Right lobe of liver (tissue), 4 donors: ENCODE data around the gene OAF.

ENCODE experiments used
- POLR2A ChIP-seq: fragments of 450-650 bp; IDR thresholded peaks from one replicate; pipeline ENCODE4 v1.6.1; 2017; ENCODE audit warnings: antibody characterized with exemption, mild to moderate bottlenecking
- TF ChIP-seq, protein P1 (sequence below), 4 donors: fragments of 200-600 bp in 3 of 4; fragments of 450-650 bp in 1 of 4; IDR thresholded peaks; one replicate each; pipeline versions ENCODE4 v1.5.1 to v1.8.0; 2016 to 2022; ENCODE audit warnings: antibody characterized with exemption in 4 of 4, mild to moderate bottlenecking in 2 of 4
- donor health status: DM: no; HTN: no; CAD: no.
- donor health status: DM: no; HTN: no; CAD: no.
- donor health status: DM: no; HTN: yes; CAD: no.

DNA sequence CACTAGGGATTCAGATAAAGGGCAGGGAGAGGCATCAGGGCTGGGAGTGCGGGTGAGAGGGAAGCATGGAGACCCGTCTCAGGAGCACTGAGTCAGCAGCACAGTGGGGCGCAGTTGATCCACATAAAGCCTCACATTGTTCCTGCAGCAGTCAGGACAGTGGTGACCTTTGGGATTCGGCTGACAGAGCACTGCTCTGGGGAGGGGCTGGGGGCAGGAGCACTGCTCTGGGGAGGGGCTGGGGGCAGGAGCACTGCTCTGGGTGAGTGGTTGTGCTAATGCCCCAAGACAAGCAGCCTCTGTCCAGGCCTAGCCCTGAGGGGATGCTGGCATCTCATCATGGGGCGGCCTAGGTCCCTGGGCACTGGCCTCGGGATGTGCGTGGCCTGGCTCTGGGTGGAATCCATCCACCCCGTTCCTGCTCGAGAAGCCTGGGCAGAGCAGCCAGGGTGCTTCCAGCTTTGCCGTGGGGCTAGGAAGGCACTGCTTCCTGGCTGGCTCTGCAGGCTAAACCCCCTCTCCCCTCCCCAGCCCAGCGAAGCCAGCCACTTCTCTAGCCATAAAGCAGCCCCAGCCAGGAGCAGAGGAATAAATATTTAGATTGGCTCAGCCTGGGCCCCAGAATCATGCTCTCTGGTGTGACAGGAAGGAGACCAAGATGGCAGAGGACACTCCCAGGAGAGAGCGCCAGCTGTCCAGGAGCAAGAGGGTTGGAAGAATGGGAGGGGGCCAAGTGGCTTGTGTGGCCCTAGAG is 7.3 kb downstream of the OAF start:
- TF ChIP-seq, protein P1, sequence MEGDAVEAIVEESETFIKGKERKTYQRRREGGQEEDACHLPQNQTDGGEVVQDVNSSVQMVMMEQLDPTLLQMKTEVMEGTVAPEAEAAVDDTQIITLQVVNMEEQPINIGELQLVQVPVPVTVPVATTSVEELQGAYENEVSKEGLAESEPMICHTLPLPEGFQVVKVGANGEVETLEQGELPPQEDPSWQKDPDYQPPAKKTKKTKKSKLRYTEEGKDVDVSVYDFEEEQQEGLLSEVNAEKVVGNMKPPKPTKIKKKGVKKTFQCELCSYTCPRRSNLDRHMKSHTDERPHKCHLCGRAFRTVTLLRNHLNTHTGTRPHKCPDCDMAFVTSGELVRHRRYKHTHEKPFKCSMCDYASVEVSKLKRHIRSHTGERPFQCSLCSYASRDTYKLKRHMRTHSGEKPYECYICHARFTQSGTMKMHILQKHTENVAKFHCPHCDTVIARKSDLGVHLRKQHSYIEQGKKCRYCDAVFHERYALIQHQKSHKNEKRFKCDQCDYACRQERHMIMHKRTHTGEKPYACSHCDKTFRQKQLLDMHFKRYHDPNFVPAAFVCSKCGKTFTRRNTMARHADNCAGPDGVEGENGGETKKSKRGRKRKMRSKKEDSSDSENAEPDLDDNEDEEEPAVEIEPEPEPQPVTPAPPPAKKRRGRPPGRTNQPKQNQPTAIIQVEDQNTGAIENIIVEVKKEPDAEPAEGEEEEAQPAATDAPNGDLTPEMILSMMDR (IDR thresholded peaks at IDR 0.05), result no peak
- no peak for TF ChIP-seq POLR2A
